T-helper 22 cell (primary cell): ENCODE results near the gene TARM1.

Experiments used
- DNase-seq: peaks from one replicate; pipeline ENCODE4 v3.0.0-alpha.2; 2020; ENCODE audit warnings: low read depth

The TARM1 gene

DNA sequence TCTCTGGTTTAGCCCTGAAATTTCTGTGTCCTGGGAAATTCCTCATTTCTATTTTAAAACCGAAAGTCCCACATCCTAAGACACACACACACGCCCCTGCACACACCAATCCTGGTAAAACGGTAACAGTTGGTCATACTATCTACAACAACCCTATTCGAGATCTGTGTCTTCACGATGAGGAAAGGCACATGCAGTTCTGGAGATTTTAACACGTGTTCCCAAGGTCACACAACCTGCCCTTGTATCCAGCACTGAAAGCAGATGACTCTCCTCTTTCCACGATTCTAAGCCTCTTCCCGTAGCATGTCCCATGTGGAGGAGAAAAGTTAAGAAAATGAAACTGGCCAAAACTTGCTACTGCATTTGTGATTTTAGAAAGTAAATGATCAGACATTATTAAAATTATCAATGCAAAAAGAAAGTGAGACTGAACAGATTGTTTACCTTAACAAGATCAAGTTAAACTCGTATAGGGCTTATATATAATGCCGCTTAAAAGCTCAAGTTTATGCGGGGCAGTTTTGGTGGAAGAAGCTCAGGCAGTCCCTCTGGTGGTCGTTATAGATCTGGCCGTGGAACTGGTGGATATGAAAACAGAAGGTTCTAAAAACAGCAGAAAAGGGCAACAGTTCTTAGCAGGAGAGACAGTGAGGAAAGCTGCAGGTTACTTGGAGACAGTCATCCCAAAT, 50.1 kb downstream of the TARM1 start:
- DNase-seq = no peak

DNA sequence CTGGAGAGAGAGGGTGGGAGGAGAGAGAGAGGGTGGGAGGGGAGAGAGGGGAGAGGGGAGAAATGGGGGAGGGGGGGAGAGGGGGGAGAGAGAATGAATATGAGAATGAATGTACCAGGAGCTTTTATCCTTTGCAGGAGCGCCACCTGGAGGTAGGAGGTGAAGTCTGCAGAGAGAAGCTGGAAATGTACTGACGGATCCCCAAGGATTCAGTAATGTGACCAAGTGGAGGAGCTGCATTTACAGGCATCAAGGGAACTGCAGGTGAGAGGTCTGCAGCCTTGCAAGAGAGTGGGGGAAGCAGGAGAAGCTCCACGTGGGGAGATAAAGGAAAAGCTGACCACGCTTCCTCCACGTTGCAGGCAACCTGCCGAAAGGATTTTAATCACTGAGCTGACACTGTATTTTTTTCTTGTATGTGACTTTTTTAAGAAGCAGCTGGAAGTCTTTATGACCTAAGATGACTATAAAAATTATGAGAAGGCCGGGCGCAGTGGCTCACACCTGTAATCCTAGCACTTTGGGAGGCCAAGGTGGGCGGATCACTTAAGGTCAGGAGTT, 51.2 kb downstream of the TARM1 start:
- DNase-seq = peak; percentile 4

DNA sequence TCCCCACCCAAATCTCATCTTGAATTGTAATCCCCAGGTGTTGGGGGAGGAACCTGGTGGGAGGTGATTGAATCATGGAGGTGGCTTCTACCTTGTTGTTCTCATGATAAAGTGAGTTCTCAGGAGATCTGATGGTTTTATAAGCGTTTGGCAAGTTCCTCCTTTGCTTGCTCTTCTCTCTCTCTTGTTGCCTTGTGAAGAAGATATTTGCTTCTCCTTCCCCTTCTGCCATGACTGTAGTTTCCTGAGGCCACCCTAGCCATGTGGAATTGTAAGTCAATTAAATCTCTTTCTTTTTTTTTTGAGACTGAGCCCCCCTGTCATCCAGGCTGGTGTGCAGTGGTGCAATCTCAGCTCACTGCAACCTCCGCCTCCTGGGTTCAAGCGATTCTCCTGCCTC, 51.9 kb downstream of the TARM1 start:
- no peak for DNase-seq

DNA sequence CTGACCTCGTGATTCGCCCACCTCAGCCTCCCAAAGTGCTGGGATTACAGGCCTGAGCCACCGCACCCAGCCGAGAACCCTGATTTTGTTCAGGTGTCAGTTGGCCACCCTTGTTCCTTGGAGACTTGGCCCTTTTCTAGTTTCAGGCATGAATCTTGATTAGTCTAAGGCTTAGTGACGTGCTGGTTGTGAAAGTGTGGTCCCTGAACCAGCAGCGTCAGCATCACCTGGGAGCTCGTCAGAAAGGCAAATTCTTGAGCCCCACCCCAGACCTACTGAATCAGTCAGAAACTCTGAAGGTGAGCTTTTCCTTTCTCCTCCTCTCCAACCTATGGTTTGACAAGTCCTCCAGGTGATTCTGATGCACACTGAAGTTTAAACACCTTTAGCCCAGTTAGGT, 54.5 kb downstream of the TARM1 start:
- DNase-seq = no peak

DNA sequence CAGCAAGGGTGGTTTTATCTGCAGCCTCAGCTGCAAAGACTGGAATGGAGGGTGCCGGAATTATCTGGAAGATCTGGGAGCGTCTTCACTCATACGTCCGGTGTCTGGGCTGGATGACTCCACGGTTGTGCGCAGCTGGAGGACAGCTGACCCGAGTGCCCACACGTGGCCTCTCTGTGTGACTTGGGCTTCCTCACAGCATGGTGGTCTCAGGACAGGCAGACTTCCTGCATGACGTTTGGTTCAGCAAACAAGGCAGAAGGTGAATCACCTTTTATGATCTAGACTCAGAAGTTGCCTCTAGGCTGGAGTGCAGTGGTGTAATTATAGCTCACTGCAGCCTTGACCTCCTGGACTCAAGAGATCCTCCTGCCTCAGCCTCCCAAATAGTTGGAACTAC, 56.5 kb downstream of the TARM1 start:
- no peak for DNase-seq

DNA sequence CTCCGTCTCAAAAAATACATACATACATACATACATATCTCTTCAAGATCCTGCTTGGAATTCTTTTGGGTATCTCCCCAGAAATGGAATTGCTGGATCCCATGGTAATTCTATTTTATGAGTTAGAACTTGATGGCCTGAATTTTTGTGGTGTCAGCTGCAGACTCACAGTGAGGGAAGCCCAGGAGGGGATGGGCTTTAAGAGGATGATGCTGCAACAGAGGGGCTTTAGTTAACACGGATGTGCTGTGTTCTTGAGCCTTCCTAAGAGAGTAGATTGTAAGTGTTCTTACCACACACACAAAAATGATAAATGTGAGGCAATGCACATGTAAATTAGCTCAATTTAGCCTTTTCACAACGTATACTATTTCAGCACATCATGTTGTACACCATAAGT, 58.0 kb downstream of the TARM1 start:
- DNase-seq = no peak

DNA sequence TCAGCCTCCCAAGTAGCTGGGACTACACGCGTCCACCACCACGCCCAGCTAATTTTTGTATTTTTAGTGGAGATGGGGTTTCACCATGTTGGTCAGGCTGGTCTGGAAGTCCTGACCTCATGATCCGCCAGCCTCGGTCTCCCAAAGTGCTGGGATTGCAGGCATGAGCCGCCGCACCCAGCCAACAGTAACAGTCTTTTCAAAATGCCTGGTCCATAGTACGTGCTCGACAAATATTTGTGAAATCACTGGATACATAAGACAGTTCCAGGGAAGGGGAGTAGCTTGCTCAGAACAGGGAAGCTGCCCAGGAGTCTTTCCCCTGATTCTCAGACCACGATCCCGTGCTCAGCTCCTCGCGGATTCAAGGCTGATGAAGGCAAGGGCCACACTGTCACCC, 59.2 kb downstream of the TARM1 start:
- no peak for DNase-seq

DNA sequence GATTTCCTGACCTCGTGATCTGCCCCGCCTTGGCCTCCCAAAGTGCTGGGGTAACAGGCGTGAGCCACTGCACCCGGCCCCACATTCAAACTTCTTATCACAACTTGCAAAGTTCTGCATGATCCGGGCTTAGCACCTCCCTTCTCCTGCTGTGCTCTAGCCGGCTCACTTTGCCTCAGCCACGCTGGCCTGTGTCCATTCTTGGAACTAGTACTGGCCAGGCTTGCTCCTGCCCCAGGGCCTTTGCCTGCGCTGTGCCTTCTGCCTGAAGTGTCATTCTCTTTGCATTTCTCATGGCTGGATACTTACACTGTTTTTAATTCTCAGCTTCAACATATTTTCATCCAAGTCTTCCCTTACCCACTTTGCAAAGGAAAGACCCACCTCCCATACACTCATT, 59.8 kb downstream of the TARM1 start:
- DNase-seq = no peak
